ENCODE results near the gene FKBP4. TPM values are rescaled to one million over a fixed set of nuclear protein-coding genes. Genes with fewer than 3 reads are reported as not detected.

Gene FKBP4
- total and polyA plus RNA-seq, 9 of the 15 experiments (the other 6 are each of a cell fraction or from before 2014, with no cell fraction given), result 16.3 to 154 (median 90.1) TPM

DNA sequence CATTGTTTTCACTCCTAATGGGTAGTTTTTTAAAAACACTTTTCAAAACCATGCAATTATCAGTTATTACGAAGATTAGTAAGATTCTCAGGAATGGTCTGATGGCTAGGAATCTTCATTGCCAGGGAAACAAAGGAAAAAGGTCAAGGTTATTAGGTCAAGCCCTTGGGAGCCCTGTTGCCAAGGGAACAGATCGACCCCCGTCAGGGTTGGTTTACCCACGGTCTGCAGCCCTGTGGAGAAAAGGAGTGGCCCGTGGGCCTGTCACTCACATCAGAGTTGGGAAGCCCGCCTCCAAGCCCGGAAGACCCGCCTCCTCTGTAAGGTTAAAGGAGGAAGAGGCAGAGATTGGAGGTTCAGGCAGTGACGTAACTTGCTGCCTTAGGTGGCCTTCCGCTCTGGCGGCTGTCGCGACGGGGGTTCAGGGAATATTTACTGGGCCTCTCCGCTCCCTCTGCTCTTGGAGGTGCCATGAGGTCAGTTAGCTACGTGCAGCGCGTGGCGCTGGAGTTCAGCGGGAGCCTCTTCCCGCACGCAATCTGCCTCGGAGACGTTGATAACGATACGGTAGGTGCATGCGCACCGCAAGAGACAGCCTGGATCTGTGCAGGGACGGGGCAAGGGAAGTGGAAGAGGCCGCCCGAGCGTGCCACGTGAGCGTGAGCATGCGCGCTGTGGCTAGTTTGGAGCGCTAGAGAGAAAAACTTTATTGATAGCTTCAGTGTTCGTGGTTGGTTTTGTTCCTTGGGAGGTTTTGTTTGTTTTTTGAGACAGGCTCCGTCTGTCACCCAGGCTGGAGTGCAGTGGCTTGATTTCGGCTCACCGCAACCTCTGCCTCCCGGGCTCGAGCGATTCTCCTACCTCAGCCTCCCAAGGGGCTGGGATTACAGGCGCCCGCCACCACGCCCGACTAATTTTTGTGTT, 17.8 kb downstream of the FKBP4 start, which contains the start of gene ITFG2 (continued):
- peak; percentile 46 to 61 for TF ChIP-seq AFF1 (IDR thresholded peaks at IDR 0.05; ENCODE audit: low read depth in 1 of 2, partially characterized antibody in 2 of 2)
- TF ChIP-seq C11orf30 (IDR thresholded peaks at IDR 0.05; ENCODE audit: low read depth), result peak; percentile 87
- TF ChIP-seq WHSC1 (IDR thresholded peaks at IDR 0.05; ENCODE audit: low read length), result no peak
- TF ChIP-seq SUPT5H (IDR thresholded peaks at IDR 0.05), result peak; percentile 97
- TF ChIP-seq KDM2B (CRISPR knock-in tag; IDR thresholded peaks at IDR 0.05), result no peak
- no peak for TF ChIP-seq ZNF124 (CRISPR knock-in tag; IDR thresholded peaks at IDR 0.05)
- TF ChIP-seq, protein P1, sequence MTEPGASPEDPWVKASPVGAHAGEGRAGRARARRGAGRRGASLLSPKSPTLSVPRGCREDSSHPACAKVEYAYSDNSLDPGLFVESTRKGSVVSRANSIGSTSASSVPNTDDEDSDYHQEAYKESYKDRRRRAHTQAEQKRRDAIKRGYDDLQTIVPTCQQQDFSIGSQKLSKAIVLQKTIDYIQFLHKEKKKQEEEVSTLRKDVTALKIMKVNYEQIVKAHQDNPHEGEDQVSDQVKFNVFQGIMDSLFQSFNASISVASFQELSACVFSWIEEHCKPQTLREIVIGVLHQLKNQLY (CRISPR knock-in tag; conservative IDR thresholded peaks at IDR 0.05), result no peak
- TF ChIP-seq ZNF224 (CRISPR knock-in tag; IDR thresholded peaks at IDR 0.05), result no peak
- TF ChIP-seq, protein P2, sequence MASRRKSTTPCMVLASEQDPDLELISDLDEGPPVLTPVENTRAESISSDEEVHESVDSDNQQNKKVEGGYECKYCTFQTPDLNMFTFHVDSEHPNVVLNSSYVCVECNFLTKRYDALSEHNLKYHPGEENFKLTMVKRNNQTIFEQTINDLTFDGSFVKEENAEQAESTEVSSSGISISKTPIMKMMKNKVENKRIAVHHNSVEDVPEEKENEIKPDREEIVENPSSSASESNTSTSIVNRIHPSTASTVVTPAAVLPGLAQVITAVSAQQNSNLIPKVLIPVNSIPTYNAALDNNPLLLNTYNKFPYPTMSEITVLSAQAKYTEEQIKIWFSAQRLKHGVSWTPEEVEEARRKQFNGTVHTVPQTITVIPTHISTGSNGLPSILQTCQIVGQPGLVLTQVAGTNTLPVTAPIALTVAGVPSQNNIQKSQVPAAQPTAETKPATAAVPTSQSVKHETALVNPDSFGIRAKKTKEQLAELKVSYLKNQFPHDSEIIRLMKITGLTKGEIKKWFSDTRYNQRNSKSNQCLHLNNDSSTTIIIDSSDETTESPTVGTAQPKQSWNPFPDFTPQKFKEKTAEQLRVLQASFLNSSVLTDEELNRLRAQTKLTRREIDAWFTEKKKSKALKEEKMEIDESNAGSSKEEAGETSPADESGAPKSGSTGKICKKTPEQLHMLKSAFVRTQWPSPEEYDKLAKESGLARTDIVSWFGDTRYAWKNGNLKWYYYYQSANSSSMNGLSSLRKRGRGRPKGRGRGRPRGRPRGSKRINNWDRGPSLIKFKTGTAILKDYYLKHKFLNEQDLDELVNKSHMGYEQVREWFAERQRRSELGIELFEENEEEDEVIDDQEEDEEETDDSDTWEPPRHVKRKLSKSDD (conservative IDR thresholded peaks at IDR 0.05; ENCODE audit: low read length), result no peak
- no peak for TF ChIP-seq FOXJ3 (CRISPR knock-in tag; IDR thresholded peaks at IDR 0.05)
- no peak; the same call in 1 of the 2 replicates for TF ChIP-seq FOSL1 (tag; conservative IDR thresholded peaks at IDR 0.05)
- peak; percentile 44 to 73; a peak in 3 of 4 replicates for TF ChIP-seq ARNT (IDR thresholded peaks at IDR 0.05)
- TF ChIP-seq ZNF165 (CRISPR knock-in tag; IDR thresholded peaks at IDR 0.05; ENCODE audit: borderline replicate concordance), result no peak
- TF ChIP-seq TBP (optimal IDR thresholded peaks at IDR 0.05; ENCODE audit: low read depth, low read length), result peak; percentile 80
- TF ChIP-seq HDAC2 (IDR thresholded peaks at IDR 0.05), result peak; percentile 80; the same call in 1 of the 2 replicates
- TF ChIP-seq GTF2A2 (tag; IDR thresholded peaks at IDR 0.05), result no peak
- no peak for TF ChIP-seq ZNF444 (CRISPR knock-in tag; IDR thresholded peaks at IDR 0.05)
- TF ChIP-seq, protein P3, sequence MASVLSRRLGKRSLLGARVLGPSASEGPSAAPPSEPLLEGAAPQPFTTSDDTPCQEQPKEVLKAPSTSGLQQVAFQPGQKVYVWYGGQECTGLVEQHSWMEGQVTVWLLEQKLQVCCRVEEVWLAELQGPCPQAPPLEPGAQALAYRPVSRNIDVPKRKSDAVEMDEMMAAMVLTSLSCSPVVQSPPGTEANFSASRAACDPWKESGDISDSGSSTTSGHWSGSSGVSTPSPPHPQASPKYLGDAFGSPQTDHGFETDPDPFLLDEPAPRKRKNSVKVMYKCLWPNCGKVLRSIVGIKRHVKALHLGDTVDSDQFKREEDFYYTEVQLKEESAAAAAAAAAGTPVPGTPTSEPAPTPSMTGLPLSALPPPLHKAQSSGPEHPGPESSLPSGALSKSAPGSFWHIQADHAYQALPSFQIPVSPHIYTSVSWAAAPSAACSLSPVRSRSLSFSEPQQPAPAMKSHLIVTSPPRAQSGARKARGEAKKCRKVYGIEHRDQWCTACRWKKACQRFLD (CRISPR knock-in tag; IDR thresholded peaks at IDR 0.05), result 0 out of 2 replicates have a peak, but pooled peaks have one; percentile 43
- no peak for TF ChIP-seq SMARCE1 (IDR thresholded peaks at IDR 0.05)
- peak; percentile 100 for TF ChIP-seq ESRRA (IDR thresholded peaks at IDR 0.05; ENCODE audit: borderline replicate concordance, low read depth)
